NCI-H748 (cell line): ENCODE data around the gene SELENOM.
"Not testable (repeated sequence)": the region's sequence is repeated elsewhere in the genome, so short reads cannot be mapped to it uniquely, and the experiment has no call there.

Experiments
- DNase-seq: peaks from one replicate; lab custom pipeline; 2025; ENCODE audit not compliant: unreplicated experiment; lab: John Stamatoyannopoulos, UW

Gene SELENOM

DNA sequence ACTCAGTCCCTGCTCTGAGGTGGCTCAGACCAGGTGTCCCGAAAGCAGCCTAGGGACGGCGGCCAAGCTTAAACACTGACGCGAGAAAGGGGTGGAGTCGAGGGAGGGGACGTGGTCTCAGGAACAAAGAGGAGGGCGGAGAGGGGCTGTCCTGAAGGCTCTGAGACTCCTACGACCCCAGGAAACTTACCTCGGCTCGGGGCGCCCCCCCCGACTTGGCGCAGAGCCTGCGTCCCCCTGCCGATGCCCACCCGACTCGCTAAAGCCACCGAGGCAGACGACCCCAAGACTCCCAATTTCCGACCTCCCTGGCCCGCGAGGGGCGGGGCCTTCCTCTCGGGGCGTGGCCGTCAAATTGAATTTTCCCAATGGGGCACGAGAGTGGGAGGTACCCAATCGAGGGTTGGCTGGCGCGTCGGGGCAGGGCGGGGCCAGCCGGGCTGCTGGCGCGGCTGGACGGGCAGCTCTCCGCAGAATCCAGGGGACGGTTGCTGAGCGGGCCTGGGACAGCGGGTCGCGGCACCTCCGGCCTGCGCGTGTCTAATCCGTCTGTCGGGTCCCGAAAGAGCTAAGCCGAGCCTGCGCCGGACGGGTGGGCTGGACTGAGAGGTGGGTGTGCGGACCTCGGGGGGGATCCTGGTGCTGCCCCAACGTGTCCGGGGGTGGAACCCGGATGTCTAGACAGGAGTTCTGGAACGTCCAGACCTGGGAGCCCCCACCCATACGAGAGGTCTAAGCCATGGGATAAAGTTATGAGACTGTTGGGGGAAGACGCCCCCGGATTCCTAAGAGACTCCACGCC is 26.3 kb downstream of the SELENOM start, which contains the start of gene SMTN:
TSS of gene SMTN (plus strand) at position 471 of the 802 bp plus-strand sequence. CDS start 1,941 bp downstream, outside the sequence.
- peak; percentile 82 for DNase-seq

- peak; percentile 43 for DNase-seq
Measured at GRCh38 chr22:31080164-31080847, 27.1 kb downstream of the SELENOM start.

GRCh38 chr22:31079095-31079642 is 28.2 kb downstream of the SELENOM start:
- DNase-seq = no peak

GRCh38 chr22:31078389-31078788 is 29.0 kb downstream of the SELENOM start:
- not testable (repeated sequence) for DNase-seq

- DNase-seq = no peak
Measured at GRCh38 chr22:31077681-31078080, 29.7 kb downstream of the SELENOM start.

DNA sequence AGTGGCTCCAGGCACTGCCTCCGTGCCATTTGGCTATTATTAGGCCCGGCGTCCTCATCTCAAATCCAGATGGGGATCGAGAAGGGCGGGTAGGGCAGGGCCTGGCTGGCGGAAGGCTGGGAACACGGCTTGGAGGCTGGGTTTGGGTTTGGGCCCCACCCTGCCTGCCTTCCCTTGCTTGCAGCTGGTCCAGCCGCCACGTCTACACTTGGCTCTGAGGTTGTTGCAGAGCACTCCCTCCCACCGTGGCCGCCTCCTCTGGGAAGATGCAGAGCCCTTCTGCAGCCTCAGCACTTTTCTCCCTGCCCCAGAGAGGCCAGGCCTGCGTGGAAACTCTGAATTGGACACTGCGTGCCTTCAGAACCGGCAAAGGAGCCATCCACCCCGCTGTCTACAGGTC is 31.4 kb downstream of the SELENOM start:
- no peak for DNase-seq

DNA sequence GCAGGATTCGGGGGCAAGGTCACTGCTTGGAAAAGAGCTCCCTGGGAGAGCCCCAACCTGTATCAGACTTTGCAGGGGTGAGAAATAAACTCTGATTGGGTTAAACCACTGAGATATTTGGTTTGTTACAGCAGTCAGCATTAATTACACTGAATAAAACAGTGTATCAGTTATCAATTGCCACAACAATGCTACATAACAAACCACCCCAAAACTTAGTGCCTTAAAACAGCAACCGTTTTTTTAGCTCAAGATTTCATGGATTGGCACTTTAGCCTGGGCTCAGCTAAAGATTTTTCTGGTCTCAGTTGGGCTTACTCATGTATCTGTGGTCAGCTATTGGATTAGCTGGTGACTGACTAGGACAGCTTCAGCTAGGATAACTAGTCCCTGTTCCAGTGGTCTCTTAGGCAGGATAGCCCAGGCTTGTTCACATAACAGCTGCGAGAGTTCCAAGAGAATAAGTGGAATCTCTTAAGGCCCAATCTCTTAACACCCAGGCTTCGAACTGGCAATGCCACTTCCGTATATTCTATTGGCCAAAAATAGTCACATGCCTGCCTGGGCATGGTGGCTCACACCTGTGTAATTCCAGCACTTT is 33.7 kb downstream of the SELENOM start:
- DNase-seq = not testable (repeated sequence)

- DNase-seq = not testable (repeated sequence)
Measured at GRCh38 chr22:31073125-31073524, 34.2 kb downstream of the SELENOM start.

- DNase-seq = not testable (repeated sequence)
Measured at GRCh38 chr22:31069691-31070314, 37.6 kb downstream of the SELENOM start.

DNA sequence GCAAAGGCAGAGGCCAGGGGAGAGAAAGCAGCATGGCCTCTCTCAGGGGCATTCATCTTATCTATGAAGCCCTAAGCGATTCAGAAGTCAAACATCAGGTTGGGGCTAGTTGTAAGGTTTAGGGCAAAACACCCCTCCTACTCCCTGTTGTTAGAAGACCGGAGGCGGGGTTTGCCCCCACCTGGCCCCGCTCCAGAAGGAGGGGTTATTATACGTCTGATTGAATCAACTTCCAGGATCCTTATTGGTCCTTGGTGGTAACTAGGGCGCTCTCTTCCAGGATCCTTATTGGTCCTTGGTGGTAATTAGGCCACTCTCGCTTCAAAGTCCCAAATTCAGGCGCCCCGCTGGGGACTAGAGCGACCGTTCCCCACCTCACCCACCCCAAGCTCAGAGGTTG is 38.4 kb downstream of the SELENOM start:
- DNase-seq = no peak

- DNase-seq = no peak
Measured at GRCh38 chr22:31064369-31064768, 43.0 kb downstream of the SELENOM start.

DNA sequence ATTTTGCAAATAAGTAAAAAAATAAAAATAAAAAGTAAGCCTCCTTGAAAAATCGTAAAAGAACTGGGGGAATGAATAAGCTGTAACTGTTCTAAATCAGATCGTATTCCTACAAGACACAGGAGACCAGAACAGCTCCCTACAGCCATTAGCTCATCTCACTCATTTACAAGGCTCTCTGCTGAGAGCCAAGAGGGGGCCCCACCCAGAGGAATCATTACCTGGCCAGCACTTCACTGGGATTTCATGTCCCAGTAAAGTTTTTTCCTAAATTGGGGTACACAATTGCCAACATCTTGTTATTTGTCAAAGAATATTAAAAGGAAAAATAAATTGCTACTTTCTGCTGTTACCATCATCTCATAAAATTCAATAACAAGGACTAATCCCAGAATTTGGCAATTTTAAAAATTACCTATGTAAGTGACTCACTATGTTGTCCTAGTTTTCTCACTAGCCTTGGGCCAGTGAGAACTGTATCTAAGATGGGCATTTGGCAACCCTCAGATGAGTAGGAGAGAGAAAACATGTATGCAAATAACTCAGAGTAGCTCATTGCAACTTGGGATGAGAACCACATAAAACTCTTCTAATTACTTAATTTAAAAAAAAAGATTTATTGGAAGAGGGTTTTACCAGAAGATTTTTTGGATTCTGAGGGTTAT is 44.7 kb downstream of the SELENOM start:
- no peak for DNase-seq

DNA sequence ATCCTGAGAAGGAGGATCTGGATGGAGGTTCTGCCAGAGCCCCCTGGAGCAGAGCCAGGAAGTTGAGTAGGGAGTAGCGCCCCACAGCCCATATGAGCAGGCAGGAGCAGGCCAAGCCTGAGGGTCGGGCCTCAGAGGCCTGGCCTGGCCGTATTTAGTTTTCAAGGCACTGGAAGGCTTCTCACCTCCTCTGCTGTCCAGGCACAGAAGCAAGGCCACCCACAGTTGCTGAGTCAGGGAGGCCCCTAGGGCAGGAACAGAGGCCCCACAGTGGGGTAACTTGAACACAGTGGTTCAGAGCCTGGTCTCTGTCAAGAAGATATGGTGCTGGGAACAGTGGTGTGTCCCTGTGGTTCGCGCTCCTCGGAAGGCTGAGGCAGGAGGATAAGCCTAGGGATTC is 47.7 kb downstream of the SELENOM start:
- not testable (repeated sequence) for DNase-seq

DNA sequence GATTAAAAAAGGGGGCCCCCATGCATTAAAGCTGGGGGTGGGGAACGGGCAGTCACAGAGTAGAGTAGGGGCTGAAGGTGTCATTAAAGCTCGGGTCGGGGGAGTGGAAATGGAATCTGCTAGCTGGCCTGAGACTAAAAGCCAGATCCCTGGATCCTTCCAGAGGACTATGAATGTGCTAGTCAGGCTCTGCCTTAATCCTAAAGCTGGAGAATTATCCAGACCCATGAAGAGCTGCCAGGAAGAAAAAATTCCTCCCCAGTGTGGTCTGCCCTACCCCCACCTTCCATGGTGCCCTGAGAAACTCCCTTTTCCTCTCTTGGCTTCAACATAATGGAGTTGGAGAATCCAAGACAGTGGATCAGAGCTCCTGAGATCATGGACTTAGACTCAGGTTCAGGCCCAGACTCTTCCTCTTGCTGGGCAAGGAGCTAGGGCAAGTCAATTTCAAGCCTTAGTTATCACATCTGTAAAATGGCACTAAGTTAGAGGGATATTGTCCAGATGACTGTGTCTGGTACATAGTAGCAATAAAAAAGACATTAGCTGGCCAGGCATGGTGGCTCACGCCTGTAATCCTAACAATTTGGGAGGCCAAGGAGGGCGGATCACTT is 50.3 kb downstream of the SELENOM start:
- DNase-seq = no peak

- no peak for DNase-seq
Measured at GRCh38 chr22:31055635-31056159, 51.7 kb downstream of the SELENOM start.

- DNase-seq = no peak
Measured at GRCh38 chr22:31055117-31055634, 52.2 kb downstream of the SELENOM start.
